ENCODE data around the gene LACRT.

- TF ChIP-seq CBFB (CRISPR knock-in tag; IDR thresholded peaks at IDR 0.05; ENCODE audit: low read depth) (no peak), TP53 (CRISPR knock-in tag; IDR thresholded peaks at IDR 0.05) (no peak)
- TF ChIP-seq, protein P1, sequence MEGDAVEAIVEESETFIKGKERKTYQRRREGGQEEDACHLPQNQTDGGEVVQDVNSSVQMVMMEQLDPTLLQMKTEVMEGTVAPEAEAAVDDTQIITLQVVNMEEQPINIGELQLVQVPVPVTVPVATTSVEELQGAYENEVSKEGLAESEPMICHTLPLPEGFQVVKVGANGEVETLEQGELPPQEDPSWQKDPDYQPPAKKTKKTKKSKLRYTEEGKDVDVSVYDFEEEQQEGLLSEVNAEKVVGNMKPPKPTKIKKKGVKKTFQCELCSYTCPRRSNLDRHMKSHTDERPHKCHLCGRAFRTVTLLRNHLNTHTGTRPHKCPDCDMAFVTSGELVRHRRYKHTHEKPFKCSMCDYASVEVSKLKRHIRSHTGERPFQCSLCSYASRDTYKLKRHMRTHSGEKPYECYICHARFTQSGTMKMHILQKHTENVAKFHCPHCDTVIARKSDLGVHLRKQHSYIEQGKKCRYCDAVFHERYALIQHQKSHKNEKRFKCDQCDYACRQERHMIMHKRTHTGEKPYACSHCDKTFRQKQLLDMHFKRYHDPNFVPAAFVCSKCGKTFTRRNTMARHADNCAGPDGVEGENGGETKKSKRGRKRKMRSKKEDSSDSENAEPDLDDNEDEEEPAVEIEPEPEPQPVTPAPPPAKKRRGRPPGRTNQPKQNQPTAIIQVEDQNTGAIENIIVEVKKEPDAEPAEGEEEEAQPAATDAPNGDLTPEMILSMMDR (IDR thresholded peaks at IDR 0.05): no peak
Observed at GRCh38 chr12:54588890-54589267, 45.8 kb downstream of the LACRT start.

Data from WTC11 (cell line).